HG03460 (cell line): ENCODE data around the gene SHQ1.

Experiments used
- ATAC-seq: cut with Tn5 transposase; IDR thresholded peaks from one replicate; pipeline ENCODE4 v1.9.1; 2021; ENCODE audit not compliant: unreplicated experiment

SHQ1 gene

GRCh38 chr3:72847751-72848702 lies at the start of gene SHQ1:
SHQ1 (minus strand) TSS chr3:72848445; CDS start chr3:72848340, 105 bp downstream.
- peak; percentile 95 for ATAC-seq

GRCh38 chr3:72897758-72898007 lies 49.4 kb upstream of the SHQ1 start:
- no peak for ATAC-seq

- ATAC-seq, result no peak
Observed at GRCh38 chr3:72896996-72897757, 48.9 kb upstream of the SHQ1 start.

- ATAC-seq, result no peak
Observed at GRCh38 chr3:72894976-72895552, 46.8 kb upstream of the SHQ1 start.

GRCh38 chr3:72892870-72893269 lies 44.6 kb upstream of the SHQ1 start:
- no peak for ATAC-seq

- no peak for ATAC-seq
Observed at GRCh38 chr3:72892081-72892775, 44.0 kb upstream of the SHQ1 start.

GRCh38 chr3:72891053-72891855 lies 43.0 kb upstream of the SHQ1 start:
- no peak for ATAC-seq

GRCh38 chr3:72890166-72890925 lies 42.1 kb upstream of the SHQ1 start:
- ATAC-seq, result no peak

- ATAC-seq, result no peak
Observed at GRCh38 chr3:72889310-72890165, 41.3 kb upstream of the SHQ1 start.

GRCh38 chr3:72888546-72889309 lies 40.5 kb upstream of the SHQ1 start:
- ATAC-seq, result no peak

- no peak for ATAC-seq
Observed at GRCh38 chr3:72887705-72888545, 39.7 kb upstream of the SHQ1 start, which contains the start of gene GXYLT2. GXYLT2 (plus strand) TSS chr3:72888046; CDS start chr3:72888234, 188 bp downstream.

- no peak for ATAC-seq
Observed at GRCh38 chr3:72887343-72887704, 39.1 kb upstream of the SHQ1 start.

- no peak for ATAC-seq
Observed at GRCh38 chr3:72872183-72872582, 23.9 kb upstream of the SHQ1 start.

- no peak for ATAC-seq
Observed at GRCh38 chr3:72862314-72863090, 14.3 kb upstream of the SHQ1 start.

- no peak for ATAC-seq
Observed at GRCh38 chr3:72860846-72861245, 12.6 kb upstream of the SHQ1 start.

- no peak for ATAC-seq
Observed at GRCh38 chr3:72860053-72860452, 11.8 kb upstream of the SHQ1 start.
